Neural cell (in vitro differentiated cells): Measurements from ENCODE around the gene VDAC1. TPM values are rescaled to one million over a fixed set of nuclear protein-coding genes. Genes with fewer than 3 reads are reported as not detected.

Source experiments
- H2AFZ ChIP-seq: fragments of 200-600, 300-800 bp; sonication (generic), shearing (Covaris generic); 2 replicates; pipeline ENCODE4 v1.6.0; 2014; ENCODE audit warnings: low read depth, mild to moderate bottlenecking, antibody characterized with exemption, low read length, moderate library complexity
- H3F3A ChIP-seq: fragments of 200-600 bp; shearing (Covaris generic); 2 replicates; pipeline ENCODE4 v1.6.1; 2016; ENCODE audit warnings: mild to moderate bottlenecking, moderate library complexity, mixed read lengths, antibody characterized with exemption, low read length; ENCODE audit not compliant: insufficient read depth, poor library complexity, severe bottlenecking
- H3K27ac ChIP-seq: fragments of 200-600, 300-800 bp; sonication (generic), shearing (Covaris generic); 2 replicates; pipeline ENCODE4 v1.5.1; 2014; ENCODE audit warnings: mild to moderate bottlenecking, low read length, moderate library complexity
- H3K27me3 ChIP-seq: fragments of 300-800, 200-600 bp; sonication (generic), shearing (Covaris generic); 2 replicates; pipeline ENCODE4 v1.6.0; 2014; ENCODE audit warnings: mild to moderate bottlenecking, low read depth, low read length, moderate library complexity; ENCODE audit not compliant: insufficient read depth
- H3K36me3 ChIP-seq: fragments of 300-800, 200-600 bp; sonication (generic), shearing (Covaris generic); 2 replicates; pipeline ENCODE4 v1.5.1; 2014; ENCODE audit warnings: mild to moderate bottlenecking, antibody characterized with exemption, low read length, moderate library complexity; ENCODE audit not compliant: insufficient read depth
- H3K4me2 ChIP-seq: fragments of 300-800, 200-600 bp; sonication (generic), shearing (Covaris generic); 2 replicates; pipeline ENCODE4 v1.6.0; 2014; ENCODE audit warnings: mild to moderate bottlenecking, low read length
- H3K4me3 ChIP-seq: fragments of 300-800, 200-600 bp; sonication (generic), shearing (Covaris generic); 2 replicates; pipeline ENCODE4 v1.5.1; 2014; ENCODE audit warnings: mild to moderate bottlenecking, low read length, moderate library complexity
- H3K79me2 ChIP-seq: fragments of 200-600 bp; shearing (Covaris generic); replicated peaks from 2 replicates; pipeline ENCODE4 v1.6.0; 2014; ENCODE audit warnings: mild to moderate bottlenecking, low read length, moderate library complexity; ENCODE audit not compliant: insufficient read depth
- H3K9ac ChIP-seq: fragments of 300-800, 200-600 bp; sonication (generic), shearing (Covaris generic); 2 replicates; pipeline ENCODE4 v1.6.1; 2016; ENCODE audit warnings: mild to moderate bottlenecking, low read length, mixed read lengths
- H3K9me2 ChIP-seq: fragments of 200-600 bp; shearing (Covaris generic); 2 replicates; pipeline ENCODE4 v1.6.1; 2016; ENCODE audit warnings: mild to moderate bottlenecking, low read length, mixed read lengths; ENCODE audit not compliant: insufficient read depth
- H3K9me3 ChIP-seq: fragments of 200-600, 300-800 bp; sonication (generic), shearing (Covaris generic); 2 replicates; pipeline ENCODE4 v1.6.1; 2016; ENCODE audit warnings: mild to moderate bottlenecking, mixed run types, low read length, moderate library complexity, mixed read lengths
- H4K20me1 ChIP-seq: fragments of 200-600 bp; shearing (Covaris generic); 2 replicates; pipeline ENCODE4 v1.6.1; 2016; ENCODE audit warnings: mild to moderate bottlenecking, mixed run types; ENCODE audit not compliant: insufficient read depth
- CTCF ChIP-seq: fragments of 450-650 bp; IDR thresholded peaks from 2 replicates; pipeline ENCODE4 v1.5.1; 2014; ENCODE audit warnings: antibody characterized with exemption, mild to moderate bottlenecking, moderate library complexity; ENCODE audit not compliant: poor library complexity, severe bottlenecking
- MXI1 ChIP-seq: fragments of 450-650 bp; conservative IDR thresholded peaks from 2 replicates; pipeline ENCODE4 v1.6.1; 2014; ENCODE audit warnings: antibody characterized with exemption, mild to moderate bottlenecking; ENCODE audit not compliant: poor library complexity, severe bottlenecking
- POLR2AphosphoS5 ChIP-seq: IDR thresholded peaks from 2 replicates; pipeline ENCODE4 v1.6.1; 2012
- RAD21 ChIP-seq: fragments of 450-650 bp; conservative IDR thresholded peaks from 2 replicates; pipeline ENCODE4 v1.6.1; 2014; ENCODE audit warnings: antibody characterized with exemption, mild to moderate bottlenecking, moderate library complexity
- TAF1 ChIP-seq: IDR thresholded peaks from 2 replicates; pipeline ENCODE4 v1.6.1; 2012; ENCODE audit warnings: low read depth
- polyA plus RNA-seq: library from polyadenylated mRNA; depleted of rRNA; stranded (reverse); fragments of >200 nt; gene quantifications from 2 replicates; pipeline ENCODE4 v1.2.3, GENCODE V29; 2014
- TF ChIP-seq, protein P1 (sequence below): IDR thresholded peaks from 2 replicates; pipeline ENCODE4 v1.6.1; 2012; ENCODE audit warnings: borderline replicate concordance

VDAC1 gene
- polyA plus RNA-seq, 1 donor from 2014 or later, result 307 TPM

DNA sequence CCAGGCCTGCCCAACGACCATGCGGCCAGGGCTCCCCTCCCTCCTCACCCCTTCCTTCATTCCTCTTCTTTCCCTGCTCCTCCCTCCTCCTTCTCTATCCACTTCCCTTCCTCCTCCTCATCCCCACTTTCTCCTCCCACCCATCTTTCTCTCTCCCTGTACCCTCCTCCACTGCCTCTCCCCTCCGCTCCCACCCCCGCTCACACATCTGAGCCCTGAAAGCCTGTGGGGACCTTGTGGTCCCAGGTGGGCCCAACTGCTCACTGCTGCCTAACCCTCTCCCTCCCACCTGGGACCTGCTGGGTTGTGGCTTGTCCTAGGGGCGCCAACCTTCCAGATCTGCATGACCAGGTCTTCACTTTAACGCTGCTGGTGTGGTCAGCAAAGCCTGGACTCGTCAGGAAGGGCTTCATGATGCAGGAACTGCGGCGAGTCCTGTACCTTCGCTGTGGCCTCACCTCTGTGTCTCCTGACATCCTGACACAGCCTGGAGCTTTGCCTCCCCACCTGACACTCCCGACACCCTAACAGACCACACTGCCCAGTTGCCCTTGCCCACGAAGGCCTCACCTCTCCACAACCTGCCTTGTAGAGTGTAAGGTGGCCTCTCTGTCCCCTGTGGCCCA, 71.0 kb downstream of the VDAC1 start:
- H2AFZ ChIP-seq, result no peak overlapping the region
- H3K9me2 ChIP-seq, result no peaks in the 10 kb centered on the region
- no peaks in the 10 kb centered on the region for H3F3A ChIP-seq
- H3K4me3 ChIP-seq, result no peak overlapping the region
- H4K20me1 ChIP-seq, result no peaks in the 10 kb centered on the region
- no peak overlapping the region for H3K4me2 ChIP-seq
- TF ChIP-seq MXI1, result no peak
- no peak for TF ChIP-seq TAF1
- TF ChIP-seq POLR2AphosphoS5, result no peak
- TF ChIP-seq, protein P1, sequence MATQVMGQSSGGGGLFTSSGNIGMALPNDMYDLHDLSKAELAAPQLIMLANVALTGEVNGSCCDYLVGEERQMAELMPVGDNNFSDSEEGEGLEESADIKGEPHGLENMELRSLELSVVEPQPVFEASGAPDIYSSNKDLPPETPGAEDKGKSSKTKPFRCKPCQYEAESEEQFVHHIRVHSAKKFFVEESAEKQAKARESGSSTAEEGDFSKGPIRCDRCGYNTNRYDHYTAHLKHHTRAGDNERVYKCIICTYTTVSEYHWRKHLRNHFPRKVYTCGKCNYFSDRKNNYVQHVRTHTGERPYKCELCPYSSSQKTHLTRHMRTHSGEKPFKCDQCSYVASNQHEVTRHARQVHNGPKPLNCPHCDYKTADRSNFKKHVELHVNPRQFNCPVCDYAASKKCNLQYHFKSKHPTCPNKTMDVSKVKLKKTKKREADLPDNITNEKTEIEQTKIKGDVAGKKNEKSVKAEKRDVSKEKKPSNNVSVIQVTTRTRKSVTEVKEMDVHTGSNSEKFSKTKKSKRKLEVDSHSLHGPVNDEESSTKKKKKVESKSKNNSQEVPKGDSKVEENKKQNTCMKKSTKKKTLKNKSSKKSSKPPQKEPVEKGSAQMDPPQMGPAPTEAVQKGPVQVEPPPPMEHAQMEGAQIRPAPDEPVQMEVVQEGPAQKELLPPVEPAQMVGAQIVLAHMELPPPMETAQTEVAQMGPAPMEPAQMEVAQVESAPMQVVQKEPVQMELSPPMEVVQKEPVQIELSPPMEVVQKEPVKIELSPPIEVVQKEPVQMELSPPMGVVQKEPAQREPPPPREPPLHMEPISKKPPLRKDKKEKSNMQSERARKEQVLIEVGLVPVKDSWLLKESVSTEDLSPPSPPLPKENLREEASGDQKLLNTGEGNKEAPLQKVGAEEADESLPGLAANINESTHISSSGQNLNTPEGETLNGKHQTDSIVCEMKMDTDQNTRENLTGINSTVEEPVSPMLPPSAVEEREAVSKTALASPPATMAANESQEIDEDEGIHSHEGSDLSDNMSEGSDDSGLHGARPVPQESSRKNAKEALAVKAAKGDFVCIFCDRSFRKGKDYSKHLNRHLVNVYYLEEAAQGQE, result no peak
- H3K9ac ChIP-seq, result no peak overlapping the region
- no peaks in the 10 kb centered on the region for H3K79me2 ChIP-seq
- H3K27me3 ChIP-seq, result no peaks in the 10 kb centered on the region
- no peaks in the 10 kb centered on the region for H3K9me3 ChIP-seq
- H3K36me3 ChIP-seq, result no peaks in the 10 kb centered on the region
- H3K27ac ChIP-seq, result no peak overlapping the region

GRCh38 chr5:133933169-133933509, 71.6 kb downstream of the VDAC1 start:
- H3K27me3 ChIP-seq, result no peaks in the 10 kb centered on the region
- no peak overlapping the region for H3K4me2 ChIP-seq
- no peaks in the 10 kb centered on the region for H4K20me1 ChIP-seq
- H3F3A ChIP-seq, result no peaks in the 10 kb centered on the region
- no peaks in the 10 kb centered on the region for H3K79me2 ChIP-seq
- H3K4me3 ChIP-seq, result no peak overlapping the region
- H3K36me3 ChIP-seq, result no peaks in the 10 kb centered on the region
- H2AFZ ChIP-seq, result no peak overlapping the region
- no peaks in the 10 kb centered on the region for H3K9me2 ChIP-seq
- no peak overlapping the region for H3K9ac ChIP-seq
- TF ChIP-seq RAD21 (no peak), TAF1 (no peak), CTCF (no peak)
- no peaks in the 10 kb centered on the region for H3K9me3 ChIP-seq
- no peak overlapping the region for H3K27ac ChIP-seq

DNA sequence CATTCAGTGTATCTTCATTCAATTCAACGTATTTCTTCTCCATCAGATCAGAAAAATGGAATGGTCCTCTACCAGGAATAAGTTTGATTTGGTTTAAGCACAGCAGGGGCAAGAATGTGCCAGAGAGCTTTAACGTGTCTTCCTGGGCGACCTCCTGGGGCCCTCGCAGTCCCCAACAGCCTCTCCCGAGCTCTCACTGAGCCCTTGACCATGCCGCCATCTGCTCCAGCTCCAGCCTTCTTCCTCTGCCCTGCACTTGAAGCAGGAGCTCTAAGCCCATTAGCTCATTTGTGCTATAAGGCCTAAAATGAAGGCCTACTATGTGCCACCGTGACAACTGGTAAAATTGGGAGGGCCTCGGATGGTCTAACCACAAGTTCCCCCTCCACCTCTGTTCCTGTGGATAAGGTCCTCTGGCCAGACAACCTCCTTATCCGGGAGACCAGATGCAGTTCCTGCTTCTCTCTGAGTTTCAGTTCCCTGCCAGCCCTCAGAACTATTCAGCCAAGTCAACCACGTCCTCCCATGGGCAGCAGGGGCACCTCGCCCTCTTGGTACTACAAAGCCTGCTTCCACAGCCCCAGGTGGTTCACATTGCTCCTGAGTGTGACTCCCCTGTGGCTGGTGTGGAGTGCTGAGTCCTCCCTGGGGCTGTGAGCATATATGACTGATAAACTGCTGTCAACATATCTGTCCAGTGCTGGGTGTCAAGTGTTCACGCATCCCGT, 72.2 kb downstream of the VDAC1 start:
- no peak overlapping the region for H2AFZ ChIP-seq
- no peaks in the 10 kb centered on the region for H3K36me3 ChIP-seq
- no peaks in the 10 kb centered on the region for H3K9me3 ChIP-seq
- H3K4me3 ChIP-seq, result no peak overlapping the region
- H4K20me1 ChIP-seq, result no peaks in the 10 kb centered on the region
- no peak for TF ChIP-seq RAD21
- H3K27me3 ChIP-seq, result no peaks in the 10 kb centered on the region
- H3K9ac ChIP-seq, result no peak overlapping the region
- H3K79me2 ChIP-seq, result no peaks in the 10 kb centered on the region
- no peaks in the 10 kb centered on the region for H3F3A ChIP-seq
- H3K27ac ChIP-seq, result no peak overlapping the region
- no peaks in the 10 kb centered on the region for H3K9me2 ChIP-seq
- H3K4me2 ChIP-seq, result no peak overlapping the region
